Measurements from ENCODE around the gene SFXN5.
"Not testable (repeated sequence)": the region's sequence is repeated elsewhere in the genome, so short reads cannot be mapped to it uniquely, and the experiment has no call there.

Gene SFXN5

DNA sequence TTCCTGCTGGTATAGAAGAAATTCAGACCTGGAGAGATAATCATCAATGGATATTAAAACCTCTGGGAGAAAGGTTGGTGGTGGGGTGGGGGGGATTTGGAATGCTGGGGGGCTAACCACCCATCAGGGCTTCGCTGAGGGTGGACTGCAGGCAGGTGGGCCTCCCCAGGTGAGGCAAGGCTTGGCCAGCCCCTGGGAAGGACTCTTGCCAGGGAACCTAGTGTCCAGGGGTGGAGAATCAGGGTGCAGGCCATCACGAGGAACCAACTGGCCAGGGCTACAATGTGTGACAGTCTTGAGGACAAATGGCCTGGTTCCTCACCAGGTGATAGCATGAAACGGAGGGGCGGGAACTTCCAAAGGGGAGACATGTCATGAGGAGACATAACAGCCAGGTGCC is 29.4 kb upstream of the SFXN5 start:
- DNase-seq: no peak

DNA sequence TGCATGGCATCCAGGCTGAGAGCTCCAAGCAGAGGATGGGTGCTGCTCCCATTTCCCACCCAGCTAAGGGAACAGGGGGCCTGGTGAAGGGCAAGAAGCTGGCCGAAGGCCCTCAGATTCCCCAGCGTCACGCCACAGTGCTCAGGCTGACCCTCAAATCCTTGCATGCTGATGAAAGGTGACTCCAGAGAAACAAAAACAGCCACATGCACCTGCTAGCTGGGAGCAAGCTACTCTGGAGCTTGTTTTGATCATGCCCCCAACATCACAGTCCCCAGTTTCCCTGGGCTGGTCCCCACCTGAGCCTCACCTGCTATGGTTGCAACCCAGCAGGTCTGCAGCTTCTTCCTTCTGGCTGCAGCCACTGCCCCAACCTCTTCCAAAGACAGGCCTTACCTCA is 28.0 kb upstream of the SFXN5 start:
- no peak for DNase-seq

DNA sequence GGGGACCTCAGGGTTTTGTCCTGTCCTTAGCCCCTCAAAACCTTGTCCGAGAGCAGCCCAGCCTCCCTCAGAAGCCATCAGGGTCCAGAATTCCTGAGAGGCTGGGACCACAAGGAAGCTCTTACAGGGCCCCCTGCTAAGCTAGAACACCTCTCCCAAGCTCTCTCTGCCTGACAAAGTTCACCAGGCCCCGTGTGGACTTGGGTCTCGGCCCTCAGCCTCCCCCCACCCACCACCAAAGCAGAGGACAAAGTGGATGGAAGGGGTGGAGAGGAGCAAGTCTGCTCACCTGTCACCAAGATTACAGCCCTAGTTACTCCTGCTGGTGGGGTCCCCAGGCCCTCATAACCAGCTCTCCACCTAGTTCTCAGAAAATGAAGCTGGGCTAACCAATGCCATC is 24.4 kb upstream of the SFXN5 start:
- no peak for DNase-seq

DNA sequence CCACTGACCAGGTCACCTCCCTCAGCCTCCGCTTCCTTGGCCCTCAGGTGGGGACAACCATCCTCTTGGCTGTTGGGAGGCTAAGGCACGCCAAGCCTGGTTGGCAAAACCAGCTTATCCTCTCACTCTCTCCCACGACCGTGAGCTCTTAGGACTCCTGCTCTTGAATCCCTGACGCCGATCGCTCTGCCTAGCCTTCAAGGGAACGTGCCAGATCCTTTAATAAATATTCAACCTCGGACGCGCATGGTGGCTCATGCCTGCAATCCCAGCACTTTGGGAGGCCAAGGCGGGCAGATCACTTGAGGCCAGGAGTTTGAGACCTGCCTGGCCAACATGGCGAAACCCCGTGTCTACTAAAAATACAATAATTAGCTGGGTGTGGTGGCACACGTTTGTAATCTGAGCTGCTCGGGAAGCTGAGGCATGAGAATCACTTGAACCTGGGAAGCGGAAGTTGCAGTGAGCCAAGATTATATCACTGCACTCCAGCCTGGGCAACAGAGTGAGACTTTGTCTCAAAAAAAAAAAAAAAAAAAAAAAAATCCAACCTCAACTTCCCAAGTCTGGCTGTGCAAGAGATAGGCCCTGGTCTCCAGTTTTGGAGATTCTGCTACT is 22.2 kb upstream of the SFXN5 start:
- DNase-seq: not testable (repeated sequence)

DNA sequence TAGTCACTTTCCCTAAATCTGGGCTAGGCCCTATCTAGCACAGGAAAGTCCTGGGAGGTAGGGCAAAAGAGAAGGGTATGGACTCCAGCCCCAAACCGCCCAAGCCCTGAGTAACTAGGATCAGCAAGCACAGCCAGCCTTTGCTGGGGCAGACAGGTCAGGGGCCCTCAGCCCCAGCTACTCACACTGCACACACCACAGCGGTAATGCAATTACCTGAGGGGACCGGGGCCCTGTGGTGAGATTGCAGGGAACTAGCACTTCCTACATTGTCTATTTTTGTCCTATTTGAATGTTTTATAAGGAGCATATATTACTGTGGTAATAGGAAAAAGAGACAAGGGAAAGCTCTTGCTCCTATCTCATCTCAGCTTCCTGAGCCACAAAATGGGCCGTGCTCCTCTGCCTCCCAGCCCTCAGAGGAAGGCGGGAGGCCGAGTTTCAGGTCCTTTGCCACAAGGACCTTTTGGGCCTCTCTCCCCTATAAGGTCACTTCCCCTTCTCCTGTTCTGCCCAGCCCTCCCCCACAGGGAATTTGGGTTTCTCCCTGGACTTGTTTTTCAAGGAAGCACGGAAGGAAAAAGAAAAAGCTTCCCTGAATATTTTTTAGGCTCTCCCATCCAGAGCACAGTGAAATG is 20.8 kb upstream of the SFXN5 start:
- no peak for DNase-seq

DNA sequence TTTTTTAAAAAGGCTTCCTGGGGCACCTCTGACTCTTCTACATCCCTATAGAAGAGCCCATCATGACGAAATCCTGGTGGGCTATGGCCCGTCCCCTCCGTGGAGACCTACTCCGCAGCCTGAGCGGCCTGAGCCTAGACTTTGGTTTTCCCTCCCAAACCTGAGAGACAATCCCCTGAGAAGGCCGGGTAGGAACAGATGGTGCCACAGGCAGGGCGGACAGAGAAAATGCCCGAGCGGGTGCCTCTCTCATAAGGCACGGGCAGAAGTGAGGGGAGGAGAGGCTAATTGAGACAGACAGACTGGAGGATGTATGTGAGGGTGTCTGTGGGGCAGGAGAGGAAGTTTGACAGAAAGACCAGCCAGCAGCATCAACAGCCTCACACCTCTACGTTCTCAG is 20.2 kb upstream of the SFXN5 start:
- no peak for DNase-seq

DNA sequence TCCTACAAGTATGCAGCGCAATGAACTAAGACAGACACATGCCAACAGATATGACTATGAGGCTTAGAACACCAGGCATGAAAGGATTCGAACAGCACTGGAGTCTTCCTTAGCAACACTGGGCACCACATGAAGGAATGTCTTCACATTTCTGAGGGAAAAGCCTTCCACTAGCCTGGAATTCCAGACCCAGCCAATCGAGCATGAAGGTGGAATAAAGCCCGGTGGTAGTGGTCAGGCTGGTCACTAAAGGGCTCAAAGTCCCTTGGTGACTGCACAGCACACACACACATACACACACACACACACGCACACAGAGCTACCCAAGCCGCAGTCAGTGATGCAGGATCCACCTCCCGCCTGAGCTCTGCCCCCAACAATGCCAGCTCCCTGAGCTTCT is 19.7 kb upstream of the SFXN5 start:
- DNase-seq: no peak

DNA sequence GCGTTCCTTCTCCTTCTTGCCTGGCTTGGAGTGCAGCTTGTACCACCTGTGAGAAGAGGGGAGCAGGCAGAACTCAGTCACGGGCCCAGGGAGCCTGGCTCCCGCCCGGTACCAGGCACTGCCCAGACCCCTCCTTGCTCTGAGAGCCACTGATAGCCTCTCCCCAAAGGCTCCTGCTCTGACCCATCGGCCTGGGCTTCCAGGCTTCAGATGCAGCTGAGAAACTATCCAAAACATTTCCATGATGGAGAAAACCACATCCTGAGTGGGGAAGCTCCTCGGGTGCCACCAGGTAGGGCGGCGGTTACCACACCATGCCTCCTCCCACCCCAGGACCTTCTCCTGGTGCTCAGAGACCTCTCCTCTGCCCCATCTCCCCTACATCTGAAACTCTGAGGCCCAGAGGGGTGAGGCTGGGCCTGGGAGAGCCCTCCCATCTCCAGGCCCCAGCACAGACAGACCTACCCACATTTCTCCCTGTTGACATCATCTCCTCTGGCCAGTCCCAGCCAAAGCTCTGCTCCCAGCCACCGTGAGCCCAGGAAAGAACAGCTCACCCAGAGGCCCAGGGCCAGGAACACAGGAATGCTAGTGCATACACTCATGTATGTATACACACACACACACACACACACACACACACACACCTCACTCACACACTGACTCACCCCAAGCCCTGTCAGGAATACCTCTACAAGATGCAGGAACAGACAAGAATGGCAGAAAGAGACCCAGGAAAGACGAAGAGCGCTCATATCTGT is 17.9 kb upstream of the SFXN5 start:
- no peak for DNase-seq

DNA sequence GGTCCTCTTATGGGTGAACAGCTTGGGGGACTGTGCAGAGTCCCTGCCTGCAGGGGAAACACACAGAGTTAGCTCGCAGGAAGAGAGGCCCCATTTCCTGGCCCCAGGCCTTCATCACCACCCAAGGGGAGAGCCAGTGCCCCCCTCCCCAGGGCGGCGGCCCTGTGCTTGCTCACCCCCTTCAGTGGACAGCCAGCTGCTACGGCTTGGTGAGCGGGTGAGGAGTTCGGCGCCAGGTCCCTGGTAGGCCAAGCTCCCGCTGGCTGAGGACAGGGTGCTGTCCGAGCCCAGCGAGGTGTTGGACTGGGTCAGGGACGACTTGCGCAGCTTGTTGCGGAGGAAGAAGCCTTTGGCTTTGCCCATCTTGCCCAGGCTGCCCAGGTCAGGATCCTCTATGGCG is 17.2 kb upstream of the SFXN5 start:
- no peak for DNase-seq

DNA sequence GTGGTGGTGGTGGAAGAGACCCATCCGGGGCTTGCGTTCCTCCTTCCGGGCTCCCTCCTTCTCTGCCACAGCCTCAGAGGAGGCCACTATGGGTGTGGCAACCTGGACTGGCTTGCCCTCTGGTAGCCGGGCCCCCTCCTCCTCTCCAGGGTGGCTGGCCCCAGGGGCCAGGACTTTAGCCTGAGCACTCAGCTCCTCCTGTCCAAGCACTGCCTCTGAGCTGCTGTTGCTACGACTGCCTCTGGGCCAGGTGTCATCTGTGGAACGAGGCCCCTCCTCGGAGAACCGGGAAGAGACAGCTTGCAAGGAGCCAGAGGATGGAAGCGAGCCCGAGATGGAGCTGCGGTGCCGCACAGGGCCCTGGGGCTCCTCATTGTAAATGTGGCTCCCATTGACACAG is 16.7 kb upstream of the SFXN5 start:
- no peak for DNase-seq

DNA sequence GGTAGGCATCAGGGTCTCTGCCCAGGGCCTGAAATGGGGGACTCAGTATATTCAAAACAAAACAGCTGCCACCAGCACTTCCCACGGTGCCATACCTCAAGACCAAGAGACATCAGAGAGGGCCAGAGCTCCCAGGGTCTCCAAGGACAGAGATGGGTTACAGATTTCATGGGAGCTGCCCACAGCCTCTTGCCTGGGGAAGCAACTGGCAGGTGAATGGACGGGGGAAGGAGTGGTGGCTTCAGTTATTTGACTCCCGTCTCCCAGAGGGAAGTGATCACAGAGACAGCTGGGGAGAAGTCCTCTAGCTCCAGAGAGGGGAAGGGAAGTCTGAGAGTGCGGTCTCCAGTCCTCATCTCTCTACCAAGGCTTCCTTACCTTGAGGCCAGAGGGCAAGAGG is 15.8 kb upstream of the SFXN5 start:
- DNase-seq: no peak

DNA sequence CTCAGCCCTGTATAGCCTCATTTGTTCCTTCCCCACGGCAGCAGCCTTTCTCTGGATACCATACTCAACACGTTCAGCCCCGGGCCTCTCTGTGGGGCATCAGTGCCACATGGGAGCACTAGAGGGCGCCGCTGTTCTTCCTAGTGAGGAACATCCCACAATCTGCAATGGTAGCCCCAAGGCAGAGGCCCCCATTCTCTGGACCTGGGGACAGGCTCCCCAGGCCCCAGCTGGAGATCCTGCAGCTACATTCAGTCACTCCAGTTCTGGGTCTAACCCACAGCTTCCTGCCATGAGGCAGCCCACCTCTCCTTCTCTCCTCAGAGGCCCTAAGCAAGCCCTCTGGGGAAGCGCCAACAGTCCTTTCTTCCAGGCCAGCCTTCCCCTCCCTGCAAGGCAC is 14.2 kb upstream of the SFXN5 start:
- peak; percentile 77 for DNase-seq

DNA sequence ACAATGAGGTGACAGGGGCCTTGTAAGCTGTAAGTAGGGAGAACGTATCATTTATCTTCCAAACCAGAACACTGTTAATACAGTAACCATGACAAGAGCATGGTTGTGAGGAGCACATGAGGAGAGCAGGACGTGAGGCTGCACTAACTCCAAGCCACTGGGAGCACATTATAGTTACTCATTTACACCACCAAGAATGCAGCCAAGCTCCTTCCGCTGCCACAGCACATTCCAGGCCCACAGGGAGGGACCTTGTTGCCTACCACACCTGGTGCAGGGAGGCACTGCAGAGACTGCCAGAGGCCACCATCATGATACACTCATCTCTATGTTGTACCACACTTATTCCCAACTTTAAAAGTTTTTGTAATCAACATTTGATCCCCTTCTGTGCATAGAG is 13.5 kb upstream of the SFXN5 start:
- no peak for DNase-seq

DNA sequence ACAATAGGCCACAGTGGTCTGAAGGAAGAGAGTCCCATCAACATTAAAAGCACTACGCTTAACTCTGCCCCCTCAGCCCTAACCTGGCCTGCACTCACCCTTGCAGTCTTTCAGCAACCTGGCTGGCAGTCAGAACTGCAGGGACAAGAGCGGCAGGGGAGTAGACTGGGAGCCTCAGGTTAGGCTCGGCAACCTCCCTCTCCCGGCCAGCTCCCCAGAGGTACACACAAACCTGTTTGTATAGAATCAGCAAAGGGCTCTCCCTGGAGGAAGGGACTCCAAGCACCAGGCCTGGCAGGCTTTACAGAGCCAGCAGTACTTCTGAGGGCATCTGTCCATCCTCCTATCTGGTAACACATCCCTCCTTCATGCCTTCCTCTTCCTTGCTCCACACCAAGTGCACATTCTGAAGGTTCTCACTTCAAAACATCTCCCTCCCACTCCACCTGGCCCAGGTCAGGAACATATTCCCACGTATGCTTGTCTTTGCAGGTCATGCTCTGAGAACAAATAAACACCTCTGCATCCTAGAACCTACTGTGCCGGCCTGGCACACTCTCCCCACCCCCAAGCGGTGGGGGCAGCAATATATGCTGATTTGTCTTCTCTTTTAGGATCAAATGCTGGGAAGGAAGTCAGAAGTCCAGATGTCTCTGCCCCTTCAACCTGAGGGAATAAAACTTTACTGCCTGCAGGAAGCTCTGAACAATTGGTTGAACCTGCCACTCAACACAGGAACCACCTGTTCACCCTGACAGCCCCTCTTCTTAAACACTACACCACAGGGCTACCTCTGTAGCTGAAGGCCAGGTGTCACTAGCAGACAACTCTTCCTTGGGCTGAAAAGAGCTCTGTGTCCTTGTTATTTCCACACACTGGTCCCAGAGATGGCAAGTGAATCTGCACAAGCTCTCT is 12.6 kb upstream of the SFXN5 start:
- no peak for DNase-seq

DNA sequence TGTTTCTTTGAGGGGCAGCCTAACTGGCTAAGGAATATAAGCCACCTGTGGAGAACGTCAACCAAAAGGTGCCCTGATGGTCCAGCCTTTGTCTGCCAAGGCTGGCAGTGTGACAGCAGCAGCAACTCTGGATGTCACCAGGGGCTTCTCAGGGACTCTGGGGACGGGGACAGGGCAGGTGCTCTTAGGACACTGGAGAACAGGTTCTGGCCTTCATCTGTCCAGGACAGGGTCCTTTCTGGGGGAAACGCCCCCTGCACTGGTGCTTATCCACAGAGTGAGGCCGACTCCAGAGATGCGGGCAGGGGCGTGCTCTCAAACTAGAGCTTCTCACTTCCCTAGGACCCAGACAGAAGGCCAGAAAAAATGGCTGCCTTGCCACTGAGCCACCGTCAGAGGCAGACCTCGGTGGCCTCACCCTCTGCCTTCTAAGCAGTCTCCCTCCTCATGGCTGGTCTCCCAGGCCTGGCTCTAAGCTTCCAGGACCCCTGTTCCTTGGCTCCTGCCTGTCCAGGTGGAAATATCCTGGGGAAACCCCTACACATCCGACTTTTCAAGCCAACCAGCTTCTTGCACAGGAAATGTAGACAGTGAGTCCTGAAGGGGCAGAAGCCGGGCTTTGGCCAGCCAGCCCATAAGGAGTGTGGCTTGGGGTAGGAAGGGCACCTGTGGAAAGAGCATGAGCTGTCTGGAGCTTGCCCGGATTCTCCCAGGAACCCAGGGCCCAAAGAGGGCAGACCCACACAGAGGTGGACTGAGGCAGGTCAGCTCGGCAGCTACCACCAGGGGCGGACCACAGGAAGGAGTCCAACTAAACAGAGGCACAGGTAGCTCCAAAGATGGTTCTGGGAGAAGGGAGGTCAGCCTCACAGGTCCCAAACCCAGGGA is 11.3 kb upstream of the SFXN5 start:
- no peak for DNase-seq

DNA sequence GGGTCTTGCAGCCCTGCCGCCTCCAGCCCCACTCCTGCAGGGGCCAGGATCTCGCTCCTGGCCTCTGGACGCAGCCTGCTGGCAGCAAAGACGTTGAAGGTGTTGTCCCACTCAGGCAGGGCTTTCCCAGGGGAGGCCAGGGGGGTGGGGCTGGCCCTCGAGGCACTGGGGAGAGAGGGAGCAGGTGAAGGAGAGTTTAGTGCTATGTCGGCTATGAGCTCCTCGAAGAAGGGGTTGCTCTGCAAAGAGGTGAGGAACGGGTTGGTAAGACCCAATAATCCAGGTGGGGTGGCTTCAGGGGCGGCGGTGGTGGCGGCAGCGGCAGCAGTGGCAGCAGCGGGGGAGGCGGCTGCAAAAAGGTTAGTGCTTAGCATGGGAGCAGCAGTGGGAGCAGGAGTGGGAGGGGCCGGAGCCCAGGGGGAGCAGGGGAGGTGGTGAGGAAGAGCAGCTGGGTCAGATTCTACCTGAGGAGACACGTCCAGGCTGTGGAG is 9.7 kb upstream of the SFXN5 start:
- DNase-seq: no peak

DNA sequence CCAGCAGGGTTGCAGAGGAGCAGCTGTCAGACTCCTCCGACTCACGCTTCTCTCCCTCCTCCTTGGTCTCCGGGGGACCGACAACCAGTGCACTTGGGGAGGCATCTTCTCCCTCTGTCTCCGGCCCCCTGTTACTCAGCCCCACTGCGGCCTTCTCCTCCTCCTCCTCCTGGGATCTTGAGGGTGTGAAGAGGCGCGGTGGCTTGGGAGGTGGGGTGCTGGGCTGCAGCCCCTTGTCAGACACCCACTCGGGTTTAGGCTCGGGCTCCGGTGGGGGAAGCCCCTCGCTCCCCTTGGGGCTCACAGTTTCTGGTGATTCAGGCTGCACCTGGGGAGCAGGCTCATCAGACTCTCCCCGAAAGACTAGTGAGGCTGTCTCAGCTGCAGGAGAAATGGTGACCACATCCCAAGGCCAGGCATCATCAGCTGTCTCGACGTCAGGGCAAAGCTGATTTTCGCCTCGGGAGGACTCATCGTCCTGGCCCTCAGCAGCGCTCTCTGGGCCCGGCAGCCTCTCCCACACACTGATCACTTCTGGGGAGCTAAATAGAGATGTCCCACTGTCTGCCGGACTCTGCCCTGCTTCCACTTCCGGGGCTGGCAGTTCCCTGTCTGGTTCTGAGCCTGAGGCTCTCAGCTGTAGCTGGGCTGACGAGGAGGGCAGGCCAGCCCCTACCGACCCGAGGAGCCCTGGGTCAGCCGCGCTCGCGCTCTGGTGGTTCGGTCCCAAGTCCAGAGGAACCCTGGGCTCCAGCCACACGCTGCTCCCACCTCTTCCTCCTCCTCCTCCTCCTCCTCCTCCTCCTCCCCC is 9.0 kb upstream of the SFXN5 start:
- no peak for DNase-seq

DNA sequence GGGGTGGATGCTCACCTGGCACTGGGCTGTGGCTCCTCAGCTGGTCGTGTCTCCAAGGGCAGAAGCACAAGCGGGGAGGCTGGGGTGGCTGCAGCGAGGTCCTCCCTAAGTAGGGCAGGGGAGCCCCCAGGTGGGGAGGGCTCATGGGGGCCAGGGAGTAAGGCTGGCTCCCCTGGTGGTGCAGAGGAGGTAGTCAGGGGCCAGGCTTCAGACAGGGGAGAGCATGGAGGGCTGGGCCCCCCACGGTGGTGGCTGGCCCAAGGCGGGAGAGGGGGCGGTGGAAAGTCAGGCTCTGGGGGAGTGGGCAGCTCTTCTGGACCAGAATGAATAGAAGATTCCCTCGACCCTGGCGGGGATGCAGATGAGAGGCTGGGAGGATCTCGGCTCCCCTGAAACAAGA is 8.1 kb upstream of the SFXN5 start:
- DNase-seq: no peak

DNA sequence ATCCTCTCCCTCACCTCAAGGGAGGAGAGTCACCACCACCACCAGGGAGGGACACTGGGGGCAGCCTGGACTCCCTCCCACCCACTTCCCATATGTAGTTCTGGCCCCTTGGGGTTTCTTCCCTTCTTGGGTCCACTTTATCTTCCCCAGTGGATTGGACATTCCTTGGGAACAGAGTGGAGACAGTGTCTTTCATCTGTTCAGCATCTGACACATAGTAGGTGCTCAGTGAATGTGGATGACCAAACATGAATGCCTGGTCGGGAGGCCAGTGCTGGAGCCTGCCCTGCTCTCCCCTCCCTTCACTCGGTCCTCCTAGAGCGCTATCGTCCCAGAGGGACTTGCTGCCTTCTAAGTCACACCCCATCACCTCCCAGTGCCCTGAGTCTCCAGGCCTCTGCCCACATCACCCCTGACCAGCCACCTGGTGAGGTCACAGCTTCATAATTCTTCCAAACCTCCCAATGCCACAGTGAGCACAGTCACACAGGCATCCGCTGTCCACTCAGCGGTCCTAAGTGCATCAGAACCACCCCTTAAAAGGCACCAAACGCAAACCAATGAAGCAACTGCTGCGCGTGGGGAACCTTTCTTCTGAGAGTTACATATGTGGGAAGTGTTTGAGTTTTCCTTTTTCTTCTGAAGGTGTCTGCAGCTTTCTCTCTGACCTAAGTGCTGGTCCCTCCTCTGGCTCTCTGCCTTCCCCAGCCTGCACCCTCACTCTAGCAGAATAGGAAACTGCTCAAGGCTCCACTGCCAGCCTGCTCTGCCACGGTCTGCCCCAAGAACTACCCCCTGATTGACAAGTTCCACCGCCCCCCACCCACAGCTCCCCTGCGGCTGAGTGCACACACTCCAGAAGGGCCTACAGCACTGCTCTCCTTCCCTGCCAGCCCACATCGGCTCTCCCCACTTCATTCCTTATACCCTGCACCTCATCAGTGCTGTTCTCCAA is 7.2 kb upstream of the SFXN5 start:
- DNase-seq: no peak

DNA sequence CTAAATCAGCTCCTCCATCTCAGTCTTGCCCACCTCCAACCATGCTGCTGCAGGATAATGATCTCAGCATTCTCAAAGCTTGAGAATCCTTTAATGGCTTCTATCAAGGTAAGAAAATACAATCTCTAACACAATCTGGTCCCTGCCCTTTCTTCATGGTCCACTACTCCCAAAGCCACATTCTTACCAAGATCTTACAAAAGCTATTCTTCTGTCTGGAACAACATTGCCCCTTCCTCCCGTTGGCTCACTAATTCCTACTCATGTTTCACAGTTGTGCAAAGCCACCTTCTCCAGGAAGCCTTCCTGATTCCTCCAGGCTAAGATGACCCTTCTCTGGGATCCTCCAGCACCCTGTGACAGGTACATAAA is 5.9 kb upstream of the SFXN5 start:
- no peak for DNase-seq
